ENCODE measurements around the gene SLC7A6.

Gene SLC7A6

GRCh38 chr16:68235108-68235886 lies 29.0 kb upstream of the SLC7A6 start:
- DNase-seq: no peak

- no peak for DNase-seq
Observed at GRCh38 chr16:68235887-68236136, 28.5 kb upstream of the SLC7A6 start, which contains the start of gene ESRP2. Gene ESRP2, minus strand, starts transcription at chr16:68236127. Its CDS starts 82 bp downstream, at chr16:68236045.

GRCh38 chr16:68236137-68236825 lies 28.0 kb upstream of the SLC7A6 start:
- DNase-seq: peak; percentile 24

GRCh38 chr16:68236826-68237242 lies 27.5 kb upstream of the SLC7A6 start:
- DNase-seq: no peak

- DNase-seq: peak; percentile 94
Observed at GRCh38 chr16:68237243-68238028, 26.9 kb upstream of the SLC7A6 start.

GRCh38 chr16:68238029-68238345 lies 26.3 kb upstream of the SLC7A6 start:
- no peak for DNase-seq

- DNase-seq: no peak
Observed at GRCh38 chr16:68242085-68242484, 22.2 kb upstream of the SLC7A6 start.

GRCh38 chr16:68242926-68243858 lies 21.1 kb upstream of the SLC7A6 start:
- no peak for DNase-seq

GRCh38 chr16:68244481-68244902 lies 19.8 kb upstream of the SLC7A6 start:
- no peak for DNase-seq

- peak; percentile 90 for DNase-seq
Observed at GRCh38 chr16:68244903-68245853, 19.1 kb upstream of the SLC7A6 start, which contains the start of gene PLA2G15. Gene PLA2G15, plus strand, starts transcription at chr16:68245373. Its CDS starts 54 bp downstream, at chr16:68245427.

GRCh38 chr16:68246121-68246520 lies 18.2 kb upstream of the SLC7A6 start:
- no peak for DNase-seq

GRCh38 chr16:68246666-68247065 lies 17.7 kb upstream of the SLC7A6 start:
- no peak for DNase-seq

GRCh38 chr16:68247400-68247799 lies 16.9 kb upstream of the SLC7A6 start:
- no peak for DNase-seq

- no peak for DNase-seq
Observed at GRCh38 chr16:68247932-68248331, 16.4 kb upstream of the SLC7A6 start.

GRCh38 chr16:68249371-68249770 lies 15.0 kb upstream of the SLC7A6 start:
- DNase-seq: no peak

- no peak for DNase-seq
Observed at GRCh38 chr16:68250951-68251350, 13.4 kb upstream of the SLC7A6 start.

GRCh38 chr16:68251832-68252231 lies 12.5 kb upstream of the SLC7A6 start:
- DNase-seq: no peak

GRCh38 chr16:68252383-68252782 lies 11.9 kb upstream of the SLC7A6 start:
- DNase-seq: no peak

GRCh38 chr16:68253721-68254120 lies 10.6 kb upstream of the SLC7A6 start:
- no peak for DNase-seq

GRCh38 chr16:68255712-68256111 lies 8.6 kb upstream of the SLC7A6 start:
- DNase-seq: no peak

GRCh38 chr16:68257251-68257905 lies 6.9 kb upstream of the SLC7A6 start:
- peak; percentile 42 for DNase-seq

All from NCI-H1436 (cell line).